Epithelial cell of proximal tubule (primary cell): ENCODE results near the gene MEAF6. TPM values are rescaled to one million over a fixed set of nuclear protein-coding genes. Genes with fewer than 3 reads are reported as not detected.
"Not testable (repeated sequence)": the region's sequence is repeated elsewhere in the genome, so short reads cannot be mapped to it uniquely, and the experiment has no call there.

ENCODE experiments used
- DNase-seq: peaks from one replicate; pipeline ENCODE4 v3.0.0-alpha.2; 2011; ENCODE audit warnings: low read depth
- H3K4me3 ChIP-seq: 2 replicates; pipeline ENCODE4 v1.5.1; 2011; ENCODE audit warnings: low read depth, mild to moderate bottlenecking, low read length
- CTCF ChIP-seq: conservative IDR thresholded peaks from 2 replicates; pipeline ENCODE4 v1.5.1; 2012; ENCODE audit warnings: low read depth, mild to moderate bottlenecking, low read length
- total RNA-seq: library from RNA; depleted of rRNA; stranded (reverse); fragments of >200 nt; gene quantifications from 2 replicates; pipeline ENCODE4 v1.2.3, GENCODE V29; 2015

Gene MEAF6
- total RNA-seq, 1 donor from 2014 or later, result 64.2 TPM

- peak overlapping the region; percentile 49 for H3K4me3 ChIP-seq
- no peak for DNase-seq
- TF ChIP-seq CTCF, result no peak
These were observed 5.0 kb upstream of the MEAF6 start for GRCh38 chr1:37519613-37520012.

- not testable (repeated sequence) for DNase-seq
- H3K4me3 ChIP-seq, result peak overlapping the region; percentile 49
These were observed 4.4 kb upstream of the MEAF6 start for GRCh38 chr1:37518929-37519328.

GRCh38 chr1:37518241-37518640 lies 3.7 kb upstream of the MEAF6 start:
- DNase-seq, H3K4me3 ChIP-seq: not testable (repeated sequence)

GRCh38 chr1:37517569-37517968 lies 3.0 kb upstream of the MEAF6 start:
- DNase-seq, result no peak
- no peak for TF ChIP-seq CTCF
- H3K4me3 ChIP-seq, result no peak overlapping the region

GRCh38 chr1:37515185-37516034 lies 844 bp upstream of the MEAF6 start:
- no peak for TF ChIP-seq CTCF
- DNase-seq, result no peak
- H3K4me3 ChIP-seq, result peak overlapping the region; percentile 87

- no peak for DNase-seq
- no peak for TF ChIP-seq CTCF
- H3K4me3 ChIP-seq, result peak overlapping the region; percentile 87
These were observed 694 bp downstream of the MEAF6 start for GRCh38 chr1:37513795-37514349.

GRCh38 chr1:37509181-37509580 lies 5.4 kb downstream of the MEAF6 start:
- H3K4me3 ChIP-seq, result no peak overlapping the region
- no peak for DNase-seq
- TF ChIP-seq CTCF, result peak; percentile 34

GRCh38 chr1:37506740-37507139 lies 7.8 kb downstream of the MEAF6 start:
- no peak for TF ChIP-seq CTCF
- H3K4me3 ChIP-seq, result no peak overlapping the region
- no peak for DNase-seq

- DNase-seq, H3K4me3 ChIP-seq: not testable (repeated sequence)
These were observed 11.8 kb downstream of the MEAF6 start for GRCh38 chr1:37502791-37503190.
